Endothelial cell of umbilical vein (primary cell): ENCODE results near the gene FOXL2NB.

Source experiments
- CTCF ChIP-seq, 2 donors: IDR thresholded peaks; 1 replicate in 1 of 2; 2 replicates in 1 of 2; pipeline ENCODE4 v1.5.1; 2011; ENCODE audit warnings: low read length in 2 of 2, mild to moderate bottlenecking in 2 of 2, moderate library complexity in 2 of 2, control low read depth in 1 of 2, inconsistent platforms in 1 of 2, low read depth in 1 of 2; ENCODE audit not compliant: insufficient read depth in 1 of 2; ENCODE audit errors: extremely low read depth in 1 of 2
- EZH2 ChIP-seq: IDR thresholded peaks from 2 replicates; pipeline ENCODE4 v1.6.1; 2012; ENCODE audit warnings: borderline replicate concordance, low read depth, mild to moderate bottlenecking, moderate library complexity, low read length, inconsistent platforms; ENCODE audit not compliant: severe bottlenecking
- GATA2 ChIP-seq: IDR thresholded peaks from 2 replicates; pipeline ENCODE4 v1.7.0; 2011; ENCODE audit warnings: low read depth, mild to moderate bottlenecking, moderate library complexity, mixed read lengths, low read length; ENCODE audit not compliant: insufficient read length, insufficient read depth
- JUN ChIP-seq: IDR thresholded peaks from 2 replicates; pipeline ENCODE4 v1.6.1; 2011; ENCODE audit warnings: borderline replicate concordance, low read depth; ENCODE audit not compliant: insufficient read length, insufficient read depth
- MAX ChIP-seq: IDR thresholded peaks from 2 replicates; pipeline ENCODE4 v1.6.1; 2011; ENCODE audit not compliant: insufficient read depth, insufficient read length
- MYC ChIP-seq: IDR thresholded peaks from one replicate; pipeline ENCODE4 v1.6.1; 2011; ENCODE audit warnings: mild to moderate bottlenecking, low read depth, low read length
- POLR2A ChIP-seq: IDR thresholded peaks from 2 replicates; pipeline ENCODE4 v1.6.1; 2012; ENCODE audit warnings: low read depth, mild to moderate bottlenecking, control low read depth, low read length
- POLR2AphosphoS5 ChIP-seq: IDR thresholded peaks from 2 replicates; pipeline ENCODE4 v1.6.1; 2012; ENCODE audit warnings: low read depth, mild to moderate bottlenecking, control low read depth, low read length, moderate library complexity; ENCODE audit not compliant: insufficient read depth

- TF ChIP-seq MAX (no peak), CTCF (IDR thresholded peaks at IDR 0.05; ENCODE audit: extremely low read depth in 1 of 2, insufficient read depth in 1 of 2, low read depth in 1 of 2, low read length in 2 of 2) (no peak), POLR2A (no peak), POLR2AphosphoS5 (no peak), MYC (no peak), GATA2 (no peak), JUN (no peak), EZH2 (no peak)
Measured at GRCh38 chr3:138940446-138940845, 6.6 kb upstream of the FOXL2NB start.
